Coronary artery (tissue), 2 donors: ENCODE measurements around the gene CDK5RAP3.

ENCODE experiments used
- DNase-seq: peaks from one replicate; pipeline ENCODE4 v3.0.0-alpha.2; 2017; ENCODE audit warnings: low spot score
- H3K27ac ChIP-seq, 2 donors: fragments of 200-600 bp; sonication (generic); one replicate each; pipeline ENCODE4 v1.5.1; 2016 to 2019
- H3K4me3 ChIP-seq: fragments of 200-600 bp; sonication (generic); 2 replicates; pipeline ENCODE4 v1.5.1; 2016; ENCODE audit warnings: mild to moderate bottlenecking, moderate library complexity
- TF ChIP-seq, protein P1 (sequence below): fragments of 200-600 bp; sonication (generic); IDR thresholded peaks from one replicate; pipeline ENCODE4 v1.5.1; 2019; ENCODE audit warnings: antibody characterized with exemption

The CDK5RAP3 gene

DNA sequence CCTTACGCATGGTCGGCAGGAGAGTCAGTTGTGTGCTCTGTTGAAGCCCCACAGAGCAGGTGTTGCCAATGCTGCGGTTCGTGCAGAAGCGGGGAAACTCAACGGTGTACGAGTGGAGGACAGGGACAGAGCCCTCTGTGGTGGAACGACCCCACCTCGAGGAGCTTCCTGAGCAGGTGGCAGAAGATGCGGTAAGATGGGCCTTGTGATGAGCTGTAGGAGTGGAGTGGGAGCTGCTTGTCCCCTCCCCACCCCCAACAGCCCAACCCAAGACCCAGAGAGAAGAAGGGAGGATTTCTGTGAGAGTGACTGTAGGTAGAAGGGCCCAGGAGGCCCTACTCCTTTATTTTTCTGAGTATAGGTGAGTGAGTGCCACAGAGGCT is 4.9 kb downstream of the CDK5RAP3 start:
- no peak overlapping the region for H3K4me3 ChIP-seq
- DNase-seq: no peak
- TF ChIP-seq, protein P1, sequence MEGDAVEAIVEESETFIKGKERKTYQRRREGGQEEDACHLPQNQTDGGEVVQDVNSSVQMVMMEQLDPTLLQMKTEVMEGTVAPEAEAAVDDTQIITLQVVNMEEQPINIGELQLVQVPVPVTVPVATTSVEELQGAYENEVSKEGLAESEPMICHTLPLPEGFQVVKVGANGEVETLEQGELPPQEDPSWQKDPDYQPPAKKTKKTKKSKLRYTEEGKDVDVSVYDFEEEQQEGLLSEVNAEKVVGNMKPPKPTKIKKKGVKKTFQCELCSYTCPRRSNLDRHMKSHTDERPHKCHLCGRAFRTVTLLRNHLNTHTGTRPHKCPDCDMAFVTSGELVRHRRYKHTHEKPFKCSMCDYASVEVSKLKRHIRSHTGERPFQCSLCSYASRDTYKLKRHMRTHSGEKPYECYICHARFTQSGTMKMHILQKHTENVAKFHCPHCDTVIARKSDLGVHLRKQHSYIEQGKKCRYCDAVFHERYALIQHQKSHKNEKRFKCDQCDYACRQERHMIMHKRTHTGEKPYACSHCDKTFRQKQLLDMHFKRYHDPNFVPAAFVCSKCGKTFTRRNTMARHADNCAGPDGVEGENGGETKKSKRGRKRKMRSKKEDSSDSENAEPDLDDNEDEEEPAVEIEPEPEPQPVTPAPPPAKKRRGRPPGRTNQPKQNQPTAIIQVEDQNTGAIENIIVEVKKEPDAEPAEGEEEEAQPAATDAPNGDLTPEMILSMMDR: no peak
- no peak overlapping the region for H3K27ac ChIP-seq

DNA sequence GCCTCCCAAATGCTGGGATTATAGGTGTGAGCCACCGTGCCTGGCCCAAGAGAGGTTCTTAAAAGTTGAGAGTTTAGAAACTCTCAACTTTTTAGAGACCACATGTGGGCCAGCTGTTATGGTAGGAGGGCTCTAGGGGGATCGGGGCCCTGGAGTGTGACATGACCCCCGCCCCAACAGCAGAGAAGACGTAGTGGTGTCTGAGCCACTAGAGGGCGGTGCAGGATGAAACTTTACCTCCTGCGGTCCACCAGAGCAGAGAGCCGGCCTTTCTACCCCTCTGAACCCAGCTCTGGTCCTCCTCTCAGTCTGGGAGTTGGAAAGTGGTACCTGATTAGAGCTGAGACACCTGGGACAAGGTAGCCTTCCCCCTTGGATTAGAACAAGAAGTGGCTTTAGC is 7.4 kb downstream of the CDK5RAP3 start:
- no peak for DNase-seq
- Histone ChIP-seq H3K27ac (no peak overlapping the region), H3K4me3 (no peak overlapping the region)
- TF ChIP-seq, protein P1: peak; percentile 40

DNA sequence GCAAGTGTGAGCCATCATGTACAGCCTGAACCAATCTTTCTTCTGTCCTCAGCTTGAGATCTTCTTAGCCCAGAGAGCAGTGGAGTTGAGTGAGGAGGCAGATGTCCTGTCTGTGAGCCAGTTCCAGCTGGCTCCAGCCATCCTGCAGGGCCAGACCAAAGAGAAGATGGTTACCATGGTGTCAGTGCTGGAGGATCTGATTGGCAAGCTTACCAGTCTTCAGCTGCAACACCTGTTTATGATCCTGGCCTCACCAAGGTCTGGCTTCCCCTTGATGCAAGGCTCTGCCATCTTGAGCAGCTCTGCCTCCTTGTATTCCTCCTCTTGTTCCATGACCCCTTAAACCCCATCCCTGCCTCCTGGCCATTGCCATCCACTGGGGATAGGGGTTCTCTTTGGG is 9.6 kb downstream of the CDK5RAP3 start:
- DNase-seq: no peak
- TF ChIP-seq, protein P1: no peak
- no peak overlapping the region for H3K27ac ChIP-seq
- no peak overlapping the region for H3K4me3 ChIP-seq

DNA sequence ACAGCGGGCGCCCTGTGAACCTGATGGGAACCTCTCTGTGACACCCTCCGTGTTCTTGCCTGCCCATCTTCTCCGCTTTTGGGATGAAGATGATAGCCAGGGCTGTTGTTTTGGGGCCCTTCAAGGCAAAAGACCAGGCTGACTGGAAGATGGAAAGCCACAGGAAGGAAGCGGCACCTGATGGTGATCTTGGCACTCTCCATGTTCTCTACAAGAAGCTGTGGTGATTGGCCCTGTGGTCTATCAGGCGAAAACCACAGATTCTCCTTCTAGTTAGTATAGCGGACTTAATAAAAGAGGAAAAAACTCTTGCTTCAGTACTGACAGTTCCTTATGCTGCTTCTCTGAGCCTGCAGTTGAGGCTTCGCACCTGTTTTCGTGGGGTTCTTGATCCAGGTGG is 10.5 kb downstream of the CDK5RAP3 start:
- Histone ChIP-seq H3K27ac (no peak overlapping the region), H3K4me3 (no peak overlapping the region)
- no peak for DNase-seq
- TF ChIP-seq, protein P1: no peak

DNA sequence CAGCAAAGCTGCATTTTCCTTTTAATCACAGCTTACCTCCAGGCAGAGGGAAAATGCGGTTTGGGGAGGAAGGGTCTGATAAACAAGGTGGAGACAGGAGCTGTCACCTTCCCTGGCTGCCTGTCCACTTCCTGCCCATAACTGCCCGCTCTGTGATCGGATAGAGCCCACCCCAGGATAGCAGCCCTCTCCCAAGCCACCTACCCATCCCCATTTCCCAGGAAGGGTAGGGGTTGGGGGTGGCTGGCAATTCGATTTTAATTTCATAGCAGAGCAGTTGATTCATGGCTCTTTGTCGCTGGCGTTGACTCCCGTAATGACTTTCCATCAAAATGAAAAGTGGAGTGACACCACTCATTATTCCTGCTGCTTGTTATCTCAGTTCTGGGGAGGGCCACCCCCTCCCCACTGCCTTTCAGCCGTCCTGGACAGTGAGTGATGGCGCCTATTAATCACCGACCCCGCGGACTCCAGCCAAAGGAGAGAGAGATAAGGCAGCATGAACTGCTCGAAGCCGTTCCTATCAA is 11.2 kb downstream of the CDK5RAP3 start:
- TF ChIP-seq, protein P1: no peak
- Histone ChIP-seq H3K27ac (no peak overlapping the region), H3K4me3 (no peak overlapping the region)
- DNase-seq: no peak

DNA sequence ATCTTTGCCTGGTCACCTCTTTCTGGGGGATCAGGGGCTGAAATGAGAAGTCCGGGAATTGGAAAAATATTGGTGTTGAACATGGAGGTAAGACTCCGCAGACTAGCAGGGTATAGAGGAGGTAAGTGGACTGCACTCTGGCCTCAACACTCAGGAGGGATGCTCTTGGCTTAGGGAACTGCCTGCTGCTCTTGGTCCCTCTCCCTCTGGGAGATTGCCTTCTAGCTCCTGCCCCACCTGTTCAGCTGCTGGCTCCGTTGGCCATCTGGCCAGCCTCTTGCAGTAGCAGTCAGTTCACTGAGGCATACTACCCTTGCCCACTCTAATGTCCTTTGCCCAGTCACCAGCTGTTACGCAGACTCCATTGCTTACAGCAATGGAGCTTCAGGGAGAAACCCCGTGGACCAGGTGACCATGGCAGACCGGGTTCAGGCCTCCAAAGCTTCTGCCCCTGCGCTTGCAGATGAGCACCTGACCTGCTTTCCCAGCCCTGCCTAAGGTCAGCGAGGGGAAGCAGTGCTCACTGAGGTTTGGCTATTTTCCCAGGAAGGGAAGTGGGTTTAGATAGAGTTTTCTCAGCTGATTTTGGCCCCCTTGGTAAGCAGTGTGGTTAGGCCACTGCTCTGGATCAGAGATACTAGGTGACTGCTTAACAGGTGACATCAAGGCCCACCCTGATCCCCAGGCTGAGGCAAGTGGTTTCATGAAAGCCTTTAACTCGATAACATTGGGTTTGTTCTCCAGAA is 11.9 kb downstream of the CDK5RAP3 start:
- no peak for DNase-seq
- Histone ChIP-seq H3K27ac (no peak overlapping the region), H3K4me3 (no peak overlapping the region)
- TF ChIP-seq, protein P1: no peak

DNA sequence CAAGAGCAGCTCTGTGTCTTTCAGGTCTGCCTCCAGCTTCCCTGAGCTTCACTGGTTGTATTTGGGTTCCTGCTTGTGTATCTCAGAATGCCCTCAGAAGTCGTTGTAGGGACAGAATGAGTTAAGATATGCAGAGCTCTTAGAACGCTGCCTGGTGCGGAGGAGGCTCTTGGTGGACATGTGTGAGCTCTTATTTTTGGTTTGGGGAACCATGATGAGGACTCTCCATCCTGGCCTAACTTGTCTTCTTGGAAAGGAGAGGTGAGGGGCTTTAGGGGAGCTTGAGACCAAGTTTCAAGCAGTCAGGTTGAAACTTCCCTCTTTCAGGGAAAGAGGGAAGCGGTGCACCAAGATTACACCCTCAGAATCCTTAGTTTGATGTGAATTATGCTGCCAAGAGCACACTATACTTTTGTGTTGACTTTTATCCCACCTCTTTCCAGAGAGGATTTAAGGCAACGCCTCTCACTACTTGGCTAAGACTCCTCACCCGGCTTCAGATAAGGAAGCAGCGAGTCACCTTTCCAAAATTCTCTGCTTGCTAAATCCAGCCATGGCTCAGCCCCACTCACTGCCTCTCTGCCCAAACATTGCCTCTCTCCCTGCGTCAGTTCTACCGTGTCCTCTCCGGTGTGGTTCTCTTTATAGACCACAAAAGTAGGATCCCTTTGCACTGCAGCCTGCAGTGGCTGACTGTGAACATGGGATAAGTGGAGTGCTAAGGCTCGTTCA is 12.7 kb downstream of the CDK5RAP3 start:
- TF ChIP-seq, protein P1: no peak
- no peak for DNase-seq
- no peak overlapping the region for H3K27ac ChIP-seq
- no peak overlapping the region for H3K4me3 ChIP-seq
